Measurements from ENCODE around the gene SLC49A4. TPM values are rescaled to one million over a fixed set of nuclear protein-coding genes. Genes with fewer than 3 reads are reported as not detected.
A peak's percentile ranks its signal among the peaks of the same experiment; 100 is the strongest.

SLC49A4 gene
- total and polyA plus RNA-seq, 2 experiments from 2014 or later, result 16.4 to 20.8 TPM

GRCh38 chr3:122916084-122916483 is 121.2 kb downstream of the SLC49A4 start:
- no peaks in the 10 kb centered on the region for H3K4me1 ChIP-seq (ENCODE audit: low read depth)
- no peak overlapping the region for H3K27ac ChIP-seq
- H3K4me3 ChIP-seq, result no peak overlapping the region
- DNase-seq (ENCODE audit: low read depth in 1 of 2, low spot score in 1 of 2), result no peak
- H3K36me3 ChIP-seq, result no peaks in the 10 kb centered on the region
- H3K9me3 ChIP-seq (ENCODE audit: low read depth), result no peaks in the 10 kb centered on the region
- no peak for TF ChIP-seq CTCF (IDR thresholded peaks at IDR 0.05; ENCODE audit: low read depth, low read length)
- H3K27me3 ChIP-seq, result peaks cover 6% of the 10 kb centered on the region

DNA sequence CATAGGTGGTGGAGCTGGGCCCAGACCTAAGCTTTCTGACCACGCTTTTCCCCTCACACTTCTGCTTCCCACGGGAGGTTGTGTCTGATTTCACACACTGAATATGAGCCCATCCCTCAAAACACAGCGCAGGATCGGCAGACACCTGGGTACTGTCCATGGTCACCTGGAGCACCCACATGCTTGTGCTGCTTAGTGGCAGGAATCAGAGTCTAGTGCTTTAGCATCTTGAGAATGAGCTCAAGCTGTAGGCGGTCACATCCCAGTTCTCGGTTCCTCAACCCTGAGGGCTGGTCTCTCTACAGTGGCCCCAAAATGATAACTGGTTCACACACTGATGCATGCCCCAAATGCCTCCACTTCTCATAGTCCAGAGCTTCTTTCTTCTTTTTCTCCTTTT is 121.7 kb downstream of the SLC49A4 start:
- DNase-seq (ENCODE audit: low read depth in 1 of 2, low spot score in 1 of 2), result no peak
- Histone ChIP-seq H3K9me3 (ENCODE audit: low read depth) (no peaks in the 10 kb centered on the region), H3K27ac (no peak overlapping the region), H3K36me3 (no peaks in the 10 kb centered on the region), H3K4me3 (no peak overlapping the region), H3K4me1 (ENCODE audit: low read depth) (no peaks in the 10 kb centered on the region), H3K27me3 (peaks cover 10% of the 10 kb centered on the region)
- no peak for TF ChIP-seq CTCF (IDR thresholded peaks at IDR 0.05; ENCODE audit: low read depth, low read length)

GRCh38 chr3:122917412-122917811 is 122.5 kb downstream of the SLC49A4 start:
- Histone ChIP-seq H3K27ac (no peak overlapping the region), H3K36me3 (no peaks in the 10 kb centered on the region), H3K4me1 (ENCODE audit: low read depth) (peaks cover 2% of the 10 kb centered on the region), H3K27me3 (peaks cover 19% of the 10 kb centered on the region), H3K4me3 (no peak overlapping the region), H3K9me3 (ENCODE audit: low read depth) (no peaks in the 10 kb centered on the region)
- TF ChIP-seq CTCF (IDR thresholded peaks at IDR 0.05; ENCODE audit: low read depth, low read length), result no peak
- no peak for DNase-seq (ENCODE audit: low read depth in 1 of 2, low spot score in 1 of 2)

- Histone ChIP-seq H3K9me3 (ENCODE audit: low read depth) (no peaks in the 10 kb centered on the region), H3K4me3 (no peak overlapping the region), H3K27ac (no peak overlapping the region), H3K27me3 (peaks cover 32% of the 10 kb centered on the region), H3K36me3 (no peaks in the 10 kb centered on the region), H3K4me1 (ENCODE audit: low read depth) (peaks cover 2% of the 10 kb centered on the region)
- peak; percentile 35 to 69 for DNase-seq (ENCODE audit: low read depth in 1 of 2, low spot score in 1 of 2)
- no peak for TF ChIP-seq CTCF (IDR thresholded peaks at IDR 0.05; ENCODE audit: low read depth, low read length)
These were observed 123.9 kb downstream of the SLC49A4 start for GRCh38 chr3:122918576-122919290.

GRCh38 chr3:122919291-122919610 is 124.4 kb downstream of the SLC49A4 start:
- Histone ChIP-seq H3K36me3 (no peaks in the 10 kb centered on the region), H3K27ac (no peak overlapping the region), H3K4me3 (no peak overlapping the region), H3K27me3 (peaks cover 37% of the 10 kb centered on the region), H3K4me1 (ENCODE audit: low read depth) (peaks cover 2% of the 10 kb centered on the region), H3K9me3 (ENCODE audit: low read depth) (no peaks in the 10 kb centered on the region)
- no peak for DNase-seq (ENCODE audit: low read depth in 1 of 2, low spot score in 1 of 2)
- no peak for TF ChIP-seq CTCF (IDR thresholded peaks at IDR 0.05; ENCODE audit: low read depth, low read length)

Measured in cardiac muscle cell (in vitro differentiated cells and primary cell).